ENCODE data around the gene FA2H.

The FA2H gene

GRCh38 chr16:74752756-74753155 lies 21.9 kb downstream of the FA2H start:
- TF ChIP-seq CTCF (IDR thresholded peaks at IDR 0.05; ENCODE audit: low read depth, low read length, missing control alignments) = no peak
- no peak for DNase-seq (ENCODE audit: extremely low read depth, low read depth)
- H3K4me3 ChIP-seq (replicated peaks; ENCODE audit: low read depth, low read length) = no peak overlapping the region

GRCh38 chr16:74752258-74752657 lies 22.4 kb downstream of the FA2H start:
- TF ChIP-seq CTCF (IDR thresholded peaks at IDR 0.05; ENCODE audit: low read depth, low read length, missing control alignments) = no peak

GRCh38 chr16:74751658-74752057 lies 23.0 kb downstream of the FA2H start:
- no peak overlapping the region for H3K4me3 ChIP-seq (replicated peaks; ENCODE audit: low read depth, low read length)
- TF ChIP-seq CTCF (IDR thresholded peaks at IDR 0.05; ENCODE audit: low read depth, low read length, missing control alignments) = no peak
- no peak for DNase-seq (ENCODE audit: extremely low read depth, low read depth)

More at GRCh38 chr16:74752258-74752657, 22.4 kb downstream of the FA2H start:
- DNase-seq (ENCODE audit: extremely low read depth, low read depth) = no peak
- no peak overlapping the region for H3K4me3 ChIP-seq (replicated peaks; ENCODE audit: low read depth, low read length)

- no peak for DNase-seq (ENCODE audit: extremely low read depth, low read depth)
- no peak overlapping the region for H3K4me3 ChIP-seq (replicated peaks; ENCODE audit: low read depth, low read length)
- no peak for TF ChIP-seq CTCF (IDR thresholded peaks at IDR 0.05; ENCODE audit: low read depth, low read length, missing control alignments)
Measured at GRCh38 chr16:74749291-74750055, 25.1 kb downstream of the FA2H start.

- DNase-seq (ENCODE audit: extremely low read depth, low read depth) = no peak
- H3K4me3 ChIP-seq (replicated peaks; ENCODE audit: low read depth, low read length) = no peak overlapping the region
- TF ChIP-seq CTCF (IDR thresholded peaks at IDR 0.05; ENCODE audit: low read depth, low read length, missing control alignments) = no peak
Measured at GRCh38 chr16:74748616-74749026, 26.0 kb downstream of the FA2H start.

GRCh38 chr16:74747716-74748615 lies 26.7 kb downstream of the FA2H start:
- H3K4me3 ChIP-seq (replicated peaks; ENCODE audit: low read depth, low read length) = no peak overlapping the region
- no peak for DNase-seq (ENCODE audit: extremely low read depth, low read depth)
- TF ChIP-seq CTCF (IDR thresholded peaks at IDR 0.05; ENCODE audit: low read depth, low read length, missing control alignments) = no peak

All from HFF-Myc (cell line).